ACHN (cell line): ENCODE results near the gene PDAP1.
A peak's percentile ranks its signal among the peaks of the same experiment; 100 is the strongest.
"Not testable (repeated sequence)": the region's sequence is repeated elsewhere in the genome, so short reads cannot be mapped to it uniquely, and the experiment has no call there.

Experiments
- DNase-seq: peaks from one replicate; pipeline ENCODE4 v3.0.0-alpha.2; 2015
- in situ Hi-C: cut with HindIII; loops from 2 replicates; pipeline ENCODE4 v1.10.0; 2017; ENCODE audit warnings: low sequenced_read_pairs, low pct_ligation_motif_present, low pct_unique_long_range_greater_than_20kb

Gene PDAP1

DNA sequence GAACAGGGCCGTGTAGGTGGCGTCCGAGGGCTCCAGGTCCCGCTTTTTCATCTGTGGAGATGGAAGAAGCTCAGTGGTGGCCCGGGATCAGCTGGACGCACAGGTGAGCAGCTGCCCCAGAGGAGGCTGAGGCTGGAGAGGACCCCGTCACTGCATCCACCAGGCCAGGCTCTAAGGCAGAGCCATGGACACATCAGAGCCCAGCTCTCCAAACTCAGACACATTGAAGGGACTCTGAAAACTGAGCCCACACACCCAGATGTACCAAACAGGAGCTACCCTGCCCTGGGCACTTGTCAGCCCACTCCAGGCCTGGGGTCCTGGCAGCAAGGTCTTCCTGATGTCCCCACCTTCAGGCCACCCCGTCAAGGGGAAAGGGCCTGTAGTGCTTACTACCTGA is 21.4 kb upstream of the PDAP1 start:
- DNase-seq, result no peak
- in situ Hi-C loops, result no loop called here

DNA sequence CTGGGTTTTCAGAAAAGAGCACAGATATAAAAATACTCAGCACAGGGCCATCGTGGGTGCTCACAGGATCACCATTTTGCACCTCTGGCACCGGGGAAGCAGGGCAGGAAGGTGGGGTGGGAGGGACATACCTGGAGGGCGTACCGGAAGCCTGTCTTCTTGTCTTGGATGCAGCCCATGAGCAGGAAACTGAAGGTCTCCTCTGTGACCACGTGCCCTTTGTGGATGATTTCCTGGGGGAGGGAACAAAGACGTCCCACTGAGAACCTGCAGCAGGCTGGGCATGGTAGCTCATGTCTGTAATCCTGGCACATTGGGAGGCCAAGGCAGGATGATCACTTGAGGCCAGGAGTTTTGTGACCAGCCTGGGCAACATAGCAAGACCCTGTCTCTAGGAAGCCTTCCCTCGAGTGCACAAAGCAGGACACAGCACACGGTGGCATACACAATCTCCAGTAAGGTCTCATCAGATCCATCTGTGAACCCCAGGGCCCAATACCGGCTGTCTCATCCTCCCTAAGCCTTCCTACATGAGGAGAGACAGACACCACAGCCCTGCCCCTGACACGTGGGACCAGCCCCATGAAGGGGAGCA is 20.7 kb upstream of the PDAP1 start:
- in situ Hi-C loops, result no loop called here
- DNase-seq, result no peak

DNA sequence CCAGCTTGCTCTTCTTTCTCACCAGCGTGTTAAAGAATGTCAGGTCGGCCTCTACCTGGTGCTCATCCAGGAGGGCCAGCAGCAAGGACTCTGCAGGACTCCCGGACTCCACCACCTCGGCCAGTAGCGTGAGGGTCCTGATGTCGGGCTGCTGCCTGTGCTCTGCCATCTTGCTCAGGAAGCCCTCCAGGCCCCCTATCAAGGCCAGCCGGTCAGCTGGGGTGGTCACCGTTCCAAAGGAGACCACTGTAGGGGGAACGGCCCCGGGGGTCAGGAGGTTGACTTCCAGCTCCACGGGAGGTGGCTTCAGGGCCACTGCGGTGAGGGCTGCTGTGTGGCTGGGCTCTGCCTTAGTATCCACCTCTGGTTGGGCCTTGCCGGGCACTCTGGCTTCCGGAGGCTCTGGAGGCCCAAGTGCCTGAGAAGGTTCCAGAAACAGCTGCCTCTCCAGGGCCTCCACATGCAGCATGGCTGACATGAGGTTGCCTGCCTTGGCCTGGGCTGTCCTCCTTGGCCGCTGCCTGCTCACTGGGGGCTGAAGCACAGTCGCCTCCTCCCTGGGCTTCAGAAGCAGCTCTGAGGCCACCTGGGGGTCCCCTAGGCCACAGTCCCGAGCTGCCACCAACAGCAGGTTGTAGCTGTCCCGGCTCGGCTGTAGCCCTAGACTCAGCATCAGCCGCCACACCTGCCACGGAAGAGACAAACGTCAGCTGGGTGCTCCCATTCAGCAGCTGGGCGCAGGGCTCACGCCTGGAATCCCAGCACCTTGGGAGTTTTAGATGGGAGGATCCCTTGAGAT is 16.7 kb upstream of the PDAP1 start:
- in situ Hi-C loops, result no loop called here
- DNase-seq, result no peak

DNA sequence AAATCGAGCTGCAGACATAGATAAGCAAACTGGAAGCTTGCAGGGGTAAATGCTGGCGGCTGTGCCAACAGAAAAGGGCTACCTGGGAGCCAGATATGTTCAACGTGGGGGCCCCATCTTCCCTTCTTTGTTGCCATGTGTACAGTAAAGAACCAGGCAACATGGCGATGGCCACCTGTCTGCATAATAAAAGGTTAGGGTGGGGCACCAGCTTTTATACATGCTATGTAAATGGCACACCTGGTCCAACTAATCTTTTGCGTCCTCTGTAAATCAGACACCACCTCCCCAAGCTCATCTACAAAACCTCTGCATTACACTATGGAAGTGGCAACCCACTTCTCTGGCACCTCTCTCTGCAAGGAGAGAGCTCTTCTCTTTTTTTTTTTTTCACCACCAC is 14.2 kb upstream of the PDAP1 start:
- DNase-seq, result no peak
- in situ Hi-C loops, result no loop called here

DNA sequence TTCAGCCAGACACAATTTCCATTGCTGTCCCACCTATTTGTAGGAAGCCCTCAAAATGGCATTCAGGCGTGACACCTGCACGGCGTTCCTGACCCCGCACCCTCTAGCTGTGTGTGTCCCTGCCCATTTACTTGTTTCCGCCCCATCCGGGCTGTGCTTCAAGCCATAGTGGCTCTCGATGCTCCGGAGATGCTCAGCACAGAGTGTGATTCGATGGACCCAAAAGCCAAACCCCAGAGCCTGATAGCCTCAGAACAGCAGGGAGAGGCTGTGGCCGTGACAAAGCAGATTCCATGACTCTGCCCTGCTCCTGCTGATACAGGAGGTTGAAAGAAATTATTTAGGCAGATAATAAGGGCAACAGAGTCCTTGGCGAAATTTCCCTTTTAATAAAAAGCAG is 13.8 kb upstream of the PDAP1 start:
- DNase-seq, result no peak
- in situ Hi-C loops, result no loop called here

DNA sequence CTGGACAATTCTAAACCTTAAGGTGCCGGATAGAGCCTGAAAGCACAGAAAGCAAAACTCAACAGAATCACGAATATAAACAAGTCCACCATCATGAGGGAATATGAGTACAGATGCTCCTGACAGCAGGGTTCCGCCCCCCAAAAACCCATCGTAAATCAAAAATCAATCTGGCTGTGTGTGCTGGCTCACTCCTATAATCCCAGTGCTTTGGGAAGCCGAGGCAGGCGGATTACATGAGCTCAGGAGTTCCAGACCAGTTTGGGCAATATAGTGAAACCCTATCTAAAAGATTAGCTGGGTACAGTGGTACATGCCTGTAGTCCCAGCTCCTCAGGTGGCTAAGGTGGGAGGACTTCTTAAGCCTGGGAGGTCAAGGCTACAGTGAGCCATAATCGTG is 12.6 kb upstream of the PDAP1 start:
- in situ Hi-C loops, result no loop called here
- DNase-seq, result no peak

DNA sequence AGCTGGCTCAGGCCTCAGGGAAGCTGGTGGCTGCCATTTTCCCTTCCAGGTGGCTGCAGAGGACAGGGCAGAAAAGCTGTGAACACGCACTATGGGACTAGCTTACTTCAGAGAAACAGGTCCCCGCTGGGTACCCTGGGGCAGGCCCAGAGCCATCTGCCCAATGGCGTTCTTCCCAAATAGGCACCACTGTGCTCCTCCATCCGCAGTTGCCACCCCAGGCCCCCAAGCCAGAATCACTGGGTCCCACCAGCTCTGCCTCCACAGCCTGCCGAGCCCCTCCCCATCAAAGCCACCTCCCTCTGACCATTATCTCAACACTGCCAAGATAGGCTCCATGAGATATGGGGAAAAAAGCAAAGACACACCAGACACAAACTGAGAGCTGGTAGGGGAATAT is 11.8 kb upstream of the PDAP1 start:
- no peak for DNase-seq
- in situ Hi-C loops, result no loop called here

DNA sequence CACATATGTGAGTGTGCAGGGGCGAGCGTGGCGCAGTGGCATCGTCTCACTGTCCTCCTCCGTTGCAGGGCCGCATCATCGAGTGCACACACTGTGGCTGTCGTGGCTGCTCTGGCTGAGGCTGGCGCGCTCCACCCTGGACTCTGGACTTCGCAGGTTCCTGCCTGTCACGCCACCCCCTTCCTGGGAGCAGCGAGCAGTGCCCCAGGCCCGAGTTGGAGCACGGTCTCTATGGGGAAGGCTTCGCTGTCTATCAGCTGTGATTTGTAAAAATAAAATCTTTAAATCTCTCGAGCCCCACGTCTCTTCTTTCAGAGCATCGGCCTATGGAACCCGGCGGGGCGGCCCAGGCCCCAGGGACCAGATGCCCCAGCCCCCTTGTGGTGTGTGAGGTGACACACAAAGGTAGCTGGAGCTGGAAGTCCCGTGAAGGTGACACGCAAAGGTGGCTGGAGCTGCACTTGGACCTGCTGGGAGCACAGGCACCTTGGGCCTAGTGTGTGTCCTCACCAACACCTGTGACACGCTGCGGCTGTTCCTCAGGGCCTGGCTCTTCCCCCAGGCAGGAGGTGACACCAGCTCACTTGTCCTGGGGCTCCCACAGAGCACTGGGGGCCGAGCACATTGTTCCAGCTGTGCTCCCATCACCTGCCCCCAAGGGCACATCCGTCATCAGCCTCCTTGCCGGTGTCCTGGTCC is 11.1 kb upstream of the PDAP1 start:
- DNase-seq, result no peak
- in situ Hi-C loops, result no loop called here

DNA sequence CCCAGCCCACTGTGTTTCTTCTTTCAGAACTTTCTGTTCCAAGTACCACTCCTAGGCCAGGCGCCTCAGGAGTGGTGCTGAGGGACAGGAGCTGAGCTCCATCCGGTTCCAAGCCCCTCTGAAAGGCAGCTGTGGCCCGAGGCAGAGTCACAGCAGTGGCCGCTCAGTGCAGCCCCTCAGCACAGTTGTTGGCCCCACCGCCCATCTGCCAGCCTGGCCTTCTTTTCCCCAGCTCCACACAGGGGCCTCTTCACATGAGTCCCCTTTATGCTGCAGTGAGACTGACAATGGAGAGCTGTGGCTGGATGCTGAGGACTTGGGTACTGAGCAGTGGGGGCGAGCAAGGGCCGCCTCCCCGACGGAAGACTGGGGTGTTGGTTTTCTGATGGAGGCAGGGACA is 9.9 kb upstream of the PDAP1 start:
- no peak for DNase-seq
- in situ Hi-C loops, result no loop called here

DNA sequence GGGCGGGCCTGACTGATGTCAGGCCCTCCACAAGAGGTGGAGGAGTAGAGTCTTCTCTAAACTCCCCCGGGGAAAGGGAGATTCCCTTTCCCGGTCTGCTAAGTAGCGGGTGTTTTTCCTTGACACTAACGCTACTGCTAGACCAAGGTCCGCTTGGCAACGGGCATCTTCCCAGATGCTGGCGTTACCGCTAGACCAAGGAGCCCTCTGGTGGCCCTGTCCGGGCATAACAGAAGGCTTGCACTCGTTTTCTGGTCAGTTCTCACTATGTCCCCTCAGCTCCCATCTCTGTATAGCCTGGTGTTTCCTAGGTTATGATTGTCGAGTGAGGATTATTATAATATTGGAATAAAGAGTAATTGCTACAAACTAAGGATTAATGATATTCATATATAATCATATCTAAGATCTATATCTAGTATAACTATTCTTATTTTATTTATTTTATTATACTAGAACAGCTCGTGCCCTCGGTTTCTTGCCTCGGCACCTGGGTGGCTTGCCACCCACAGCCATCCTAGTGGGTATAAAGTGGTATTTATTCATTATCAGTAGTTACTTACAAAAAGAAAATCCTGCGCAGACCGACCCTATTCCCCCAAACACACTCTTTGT is 7.2 kb upstream of the PDAP1 start:
- in situ Hi-C loops, result not testable (repeated sequence)
- DNase-seq, result peak; percentile 80

DNA sequence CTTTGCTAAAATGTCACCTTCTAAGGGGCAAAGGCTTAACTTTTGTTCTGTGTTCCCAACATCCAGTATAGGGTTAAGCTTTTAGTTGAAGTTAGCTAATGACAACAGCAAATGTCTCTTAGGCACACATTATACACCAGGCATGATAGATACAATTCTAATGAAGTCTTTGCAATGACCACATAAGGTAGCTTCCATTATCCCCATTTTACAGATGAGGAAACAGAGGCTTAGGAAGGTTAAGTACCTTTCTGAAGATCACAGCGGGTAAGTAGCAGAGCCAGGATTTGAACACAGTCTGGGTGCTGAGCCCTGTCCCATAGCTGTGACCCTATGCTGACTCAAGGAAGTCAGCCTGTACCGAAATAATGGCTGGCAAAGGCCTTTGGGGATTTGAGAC is 2.2 kb upstream of the PDAP1 start:
- in situ Hi-C loops, result no loop called here
- DNase-seq, result no peak

DNA sequence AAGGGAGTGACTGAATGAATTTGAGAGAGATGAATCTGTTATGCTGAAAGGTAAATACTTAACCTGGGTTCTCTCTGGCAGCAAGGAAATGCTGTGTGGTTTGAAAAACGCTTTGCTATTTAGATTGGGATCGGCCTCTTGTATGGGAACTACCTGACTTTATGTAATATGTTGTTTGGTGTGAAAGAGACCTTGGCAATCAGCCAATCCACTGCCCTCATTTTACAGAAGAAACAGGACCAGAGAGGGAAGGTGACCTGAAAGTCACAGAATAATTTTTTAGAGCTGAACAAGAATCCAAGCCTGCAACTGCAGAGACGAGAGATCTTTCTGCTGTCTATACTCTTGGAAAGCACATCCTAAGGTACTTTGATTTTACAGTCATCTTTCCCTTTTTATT is 1.4 kb upstream of the PDAP1 start:
- DNase-seq, result no peak
- in situ Hi-C loops, result no loop called here

DNA sequence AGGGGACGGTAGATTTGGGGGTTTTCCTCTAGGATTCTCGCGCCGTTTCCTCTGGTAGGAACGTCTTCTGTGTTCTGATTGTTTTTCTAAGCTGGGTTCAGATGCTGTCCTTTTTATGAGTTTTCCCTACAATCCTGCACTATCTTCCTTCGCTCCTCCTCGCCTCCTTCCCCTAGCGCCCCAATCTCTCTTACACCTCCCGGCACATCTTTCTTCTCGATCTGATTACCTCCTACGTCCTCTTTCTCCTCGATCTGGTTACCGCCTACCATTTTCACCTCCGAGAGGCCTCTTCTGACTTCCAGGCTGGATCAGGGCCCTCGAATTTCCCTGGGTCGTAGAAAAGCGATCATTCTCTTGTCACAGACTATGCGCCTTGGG is 785 bp upstream of the PDAP1 start:
- DNase-seq, result peak; percentile 45
- in situ Hi-C loops, result no loop called here

DNA sequence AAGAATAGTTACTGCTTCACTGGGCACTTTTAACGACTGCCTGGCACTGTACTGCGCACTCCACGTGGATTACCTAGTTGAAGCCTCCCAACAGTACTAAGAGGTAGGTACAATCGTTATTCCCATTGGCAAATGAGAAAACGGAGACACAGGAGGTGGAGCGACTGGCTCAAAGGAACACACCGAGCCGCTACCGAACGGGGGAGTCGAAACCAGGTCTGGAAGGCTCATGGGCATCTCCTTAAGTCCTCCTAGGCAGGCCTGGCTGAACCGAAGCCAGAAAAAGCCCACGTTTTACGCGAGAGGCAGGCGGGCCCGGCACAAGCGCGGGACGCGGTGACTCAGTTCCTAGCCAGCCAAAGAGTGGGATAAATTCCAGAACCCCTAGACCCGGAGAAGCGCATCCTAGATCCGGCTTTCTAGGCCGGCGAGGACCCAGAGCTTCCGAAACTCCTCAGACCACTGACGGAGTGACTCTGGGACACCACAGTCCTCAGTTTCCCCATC is 472 bp downstream of the PDAP1 start:
- in situ Hi-C loops, result no loop called here
- DNase-seq, result peak; percentile 87

DNA sequence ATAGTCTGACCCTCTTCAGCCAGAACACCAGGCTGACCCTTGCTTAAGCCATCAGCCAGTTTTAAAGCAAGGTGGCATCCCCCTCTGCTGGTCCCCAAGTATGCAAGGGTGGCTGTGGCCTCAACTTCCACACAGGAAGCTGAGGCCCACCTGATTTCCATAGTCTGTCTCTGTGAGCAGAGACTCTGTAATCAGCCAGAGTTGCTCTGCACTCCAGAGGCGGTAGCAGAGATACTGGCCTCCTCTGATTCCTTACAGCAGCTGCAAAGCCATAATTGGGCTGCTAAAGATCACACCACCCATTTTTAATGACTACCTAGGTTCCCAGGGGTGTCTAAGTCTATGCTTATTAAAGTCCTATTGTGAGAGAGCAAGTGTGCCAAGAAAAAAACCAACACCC is 1.8 kb downstream of the PDAP1 start:
- DNase-seq, result no peak
- in situ Hi-C loops, result no loop called here

DNA sequence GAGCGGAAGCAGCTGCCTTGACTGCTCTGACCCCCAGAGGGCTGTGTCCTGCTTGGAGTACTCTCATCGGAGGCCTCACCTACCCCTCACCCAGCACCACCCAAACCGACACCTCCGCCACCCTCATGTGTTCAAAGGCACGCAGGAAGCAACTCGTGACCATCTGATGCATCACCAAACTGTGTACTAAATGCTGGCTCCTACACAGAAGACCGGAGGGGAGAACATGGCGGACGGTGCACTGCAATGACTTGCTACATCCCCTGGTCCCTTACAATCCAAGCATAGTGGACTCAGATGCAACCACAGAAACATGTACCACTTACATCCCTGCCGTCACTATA is 3.4 kb downstream of the PDAP1 start:
- in situ Hi-C loops, result no loop called here
- no peak for DNase-seq

DNA sequence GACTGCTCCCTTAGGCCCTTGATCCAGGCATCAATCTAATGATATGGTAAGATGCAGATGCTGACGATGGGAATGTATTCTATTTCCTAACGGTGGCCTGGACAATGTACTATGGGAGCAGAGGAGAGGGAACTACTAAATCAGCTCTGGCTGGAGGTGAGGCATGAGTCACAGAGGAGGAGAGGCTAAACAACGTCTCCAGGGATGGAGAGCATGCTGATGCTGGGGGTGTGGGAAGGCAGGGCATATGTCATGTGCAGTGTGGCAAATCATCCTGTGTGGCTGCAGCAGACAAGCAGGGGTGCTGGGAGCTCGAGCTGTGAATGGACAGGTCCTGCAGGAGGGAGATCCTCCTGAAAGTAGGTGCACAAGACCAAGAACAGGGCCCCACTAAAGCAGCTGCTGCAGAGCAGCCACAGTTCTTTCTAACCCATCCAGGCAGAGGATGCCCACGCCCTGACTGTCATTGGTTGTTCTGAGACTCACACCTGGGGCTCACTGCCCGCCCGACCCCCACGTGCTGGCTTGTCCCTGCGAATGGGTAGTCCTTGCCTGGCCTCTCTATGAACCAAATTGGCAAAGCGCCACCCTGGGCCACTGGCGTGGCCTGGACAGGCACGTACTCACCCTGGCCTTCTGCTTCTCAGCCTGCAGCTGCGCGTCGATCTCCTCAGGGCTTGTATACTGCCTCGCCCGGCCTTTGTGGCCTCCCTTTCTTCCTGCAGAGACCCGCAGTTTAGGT is 4.0 kb downstream of the PDAP1 start:
- in situ Hi-C loops, result no loop called here
- DNase-seq, result no peak

DNA sequence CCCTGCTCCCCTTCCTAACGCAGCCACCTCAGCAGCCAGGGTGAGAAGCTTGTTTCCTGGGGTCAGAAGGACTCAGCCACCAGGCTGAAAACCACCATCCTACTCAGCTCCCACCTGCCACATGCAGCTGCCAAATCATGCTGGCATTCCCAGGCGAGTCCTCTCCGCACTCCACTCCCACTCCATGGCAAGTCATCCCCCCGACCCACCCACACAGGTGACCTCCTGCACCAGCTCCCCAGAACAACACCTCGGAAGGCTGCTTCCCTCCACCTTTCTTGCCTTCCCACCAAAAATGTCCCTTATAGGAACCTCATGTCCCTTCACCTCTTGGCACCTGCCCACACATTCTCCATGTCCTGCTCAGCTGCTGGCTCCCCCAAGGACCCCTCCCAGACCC is 4.6 kb downstream of the PDAP1 start:
- in situ Hi-C loops, result no loop called here
- DNase-seq, result no peak

DNA sequence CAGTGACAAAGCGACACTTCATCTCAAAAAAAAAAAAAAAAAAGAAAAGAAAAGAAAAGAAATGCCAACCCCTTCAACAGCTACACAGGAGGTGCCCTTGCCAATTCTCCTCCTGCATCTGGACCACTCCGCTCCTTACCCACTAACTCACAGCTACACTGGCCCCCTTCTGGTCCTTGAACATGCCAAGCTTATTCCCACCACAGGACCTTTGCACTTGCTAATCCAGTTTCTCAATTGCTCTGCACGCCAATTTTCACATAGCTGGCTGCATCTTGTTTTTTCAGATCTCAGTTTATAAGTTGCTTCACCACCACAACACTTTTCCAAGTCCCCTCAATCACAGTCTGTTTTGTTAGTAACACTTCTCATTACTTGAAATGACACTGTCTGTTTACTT is 5.5 kb downstream of the PDAP1 start:
- in situ Hi-C loops, result no loop called here

More for the DNA sequence above, 5.5 kb downstream of the PDAP1 start:
- no peak for DNase-seq
